ENCODE data around the gene LHPP. TPM values are rescaled to one million over a fixed set of nuclear protein-coding genes. Genes with fewer than 3 reads are reported as not detected.

LHPP gene
- total RNA-seq, 1 donor from 2014 or later = 8.8 TPM

- peaks cover 25% of the 10 kb centered on the region for H3K4me1 Mint-ChIP-seq
- H3K36me3 Mint-ChIP-seq (ENCODE audit: low read depth) = peaks cover 3% of the 10 kb centered on the region
- H3K27ac Mint-ChIP-seq (ENCODE audit: unreplicated experiment) = no peak overlapping the region
- DNase-seq (ENCODE audit: low read depth, low spot score) = no peak
- TF ChIP-seq CTCF (conservative IDR thresholded peaks at IDR 0.05) = no peak
- no peak overlapping the region for H3K4me3 Mint-ChIP-seq
- no peaks in the 10 kb centered on the region for H3K9me3 Mint-ChIP-seq
- no peaks in the 10 kb centered on the region for H3K27me3 Mint-ChIP-seq (ENCODE audit: low read depth)
These were observed 167.0 kb downstream of the LHPP start for GRCh38 chr10:124628676-124629021.

- Mint-ChIP-seq H3K36me3 (ENCODE audit: low read depth) (peaks cover 4% of the 10 kb centered on the region), H3K27me3 (ENCODE audit: low read depth) (no peaks in the 10 kb centered on the region), H3K4me3 (no peak overlapping the region), H3K4me1 (peaks cover 20% of the 10 kb centered on the region), H3K27ac (ENCODE audit: unreplicated experiment) (no peak overlapping the region), H3K9me3 (no peaks in the 10 kb centered on the region)
- no peak for DNase-seq (ENCODE audit: low read depth, low spot score)
- no peak for TF ChIP-seq CTCF (conservative IDR thresholded peaks at IDR 0.05)
These were observed 167.8 kb downstream of the LHPP start for GRCh38 chr10:124629415-124629814.

GRCh38 chr10:124629842-124630241 is 168.2 kb downstream of the LHPP start:
- Mint-ChIP-seq H3K4me3 (no peak overlapping the region), H3K36me3 (ENCODE audit: low read depth) (peaks cover 6% of the 10 kb centered on the region), H3K9me3 (no peaks in the 10 kb centered on the region), H3K27me3 (ENCODE audit: low read depth) (no peaks in the 10 kb centered on the region), H3K27ac (ENCODE audit: unreplicated experiment) (no peak overlapping the region), H3K4me1 (peaks cover 18% of the 10 kb centered on the region)
- no peak for TF ChIP-seq CTCF (conservative IDR thresholded peaks at IDR 0.05)
- no peak for DNase-seq (ENCODE audit: low read depth, low spot score)

- H3K27ac Mint-ChIP-seq (ENCODE audit: unreplicated experiment) = no peak overlapping the region
- TF ChIP-seq CTCF (conservative IDR thresholded peaks at IDR 0.05) = no peak
- no peak for DNase-seq (ENCODE audit: low read depth, low spot score)
- H3K27me3 Mint-ChIP-seq (ENCODE audit: low read depth) = no peaks in the 10 kb centered on the region
- peaks cover 14% of the 10 kb centered on the region for H3K4me1 Mint-ChIP-seq
- no peak overlapping the region for H3K4me3 Mint-ChIP-seq
- peaks cover 6% of the 10 kb centered on the region for H3K36me3 Mint-ChIP-seq (ENCODE audit: low read depth)
- no peaks in the 10 kb centered on the region for H3K9me3 Mint-ChIP-seq
These were observed 168.9 kb downstream of the LHPP start for GRCh38 chr10:124630551-124630950.

- Mint-ChIP-seq H3K27me3 (ENCODE audit: low read depth) (no peaks in the 10 kb centered on the region), H3K4me3 (no peak overlapping the region), H3K36me3 (ENCODE audit: low read depth) (peaks cover 6% of the 10 kb centered on the region), H3K4me1 (peaks cover 9% of the 10 kb centered on the region), H3K27ac (ENCODE audit: unreplicated experiment) (no peak overlapping the region), H3K9me3 (no peaks in the 10 kb centered on the region)
- DNase-seq (ENCODE audit: low read depth, low spot score) = no peak
- TF ChIP-seq CTCF (conservative IDR thresholded peaks at IDR 0.05) = peak; percentile 49
These were observed 170.5 kb downstream of the LHPP start for GRCh38 chr10:124632064-124632531.

GRCh38 chr10:124632566-124632965 is 170.9 kb downstream of the LHPP start:
- no peak overlapping the region for H3K4me3 Mint-ChIP-seq
- peaks cover 6% of the 10 kb centered on the region for H3K36me3 Mint-ChIP-seq (ENCODE audit: low read depth)
- H3K27me3 Mint-ChIP-seq (ENCODE audit: low read depth) = no peaks in the 10 kb centered on the region
- DNase-seq (ENCODE audit: low read depth, low spot score) = no peak
- peaks cover 9% of the 10 kb centered on the region for H3K4me1 Mint-ChIP-seq
- H3K27ac Mint-ChIP-seq (ENCODE audit: unreplicated experiment) = peak overlapping the region; percentile 88
- TF ChIP-seq CTCF (conservative IDR thresholded peaks at IDR 0.05) = no peak
- H3K9me3 Mint-ChIP-seq = no peaks in the 10 kb centered on the region

Data from neural crest cell (in vitro differentiated cells).